HG03342 (cell line): ENCODE measurements around the gene ANKMY2.

Source experiments
- ATAC-seq: cut with Tn5 transposase; IDR thresholded peaks from one replicate; pipeline ENCODE4 v1.9.1; 2021; ENCODE audit warnings: mild to moderate bottlenecking, moderate library complexity; ENCODE audit not compliant: unreplicated experiment

ANKMY2 gene

GRCh38 chr7:16583834-16584233 lies 61.7 kb downstream of the ANKMY2 start:
- no peak for ATAC-seq

DNA sequence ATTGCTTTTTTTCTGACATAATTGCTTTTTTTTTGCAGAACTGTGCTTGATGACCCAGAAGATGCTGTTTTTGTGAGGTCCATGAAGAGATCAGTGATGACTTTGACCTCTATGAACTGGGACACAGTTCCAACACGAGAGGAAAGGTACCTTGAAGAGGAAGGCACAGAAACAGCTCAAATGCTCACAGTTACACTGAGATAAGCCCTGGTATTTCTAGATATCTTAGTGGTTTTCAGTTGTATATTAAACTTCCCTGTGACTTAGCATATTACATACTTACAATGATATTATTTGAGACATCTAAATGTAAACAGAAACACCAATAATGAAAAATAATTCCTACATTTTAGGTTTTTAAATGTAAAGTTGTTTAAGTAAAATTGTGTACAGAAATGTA lies 64.3 kb downstream of the ANKMY2 start:
- no peak for ATAC-seq

GRCh38 chr7:16579216-16579615 lies 66.3 kb downstream of the ANKMY2 start:
- no peak for ATAC-seq

- no peak for ATAC-seq
Observed at GRCh38 chr7:16571941-16572340, 73.6 kb downstream of the ANKMY2 start.

- peak; percentile 54 for ATAC-seq
Observed at GRCh38 chr7:16564909-16565426, 80.6 kb downstream of the ANKMY2 start.

GRCh38 chr7:16564023-16564380 lies 81.6 kb downstream of the ANKMY2 start:
- no peak for ATAC-seq

DNA sequence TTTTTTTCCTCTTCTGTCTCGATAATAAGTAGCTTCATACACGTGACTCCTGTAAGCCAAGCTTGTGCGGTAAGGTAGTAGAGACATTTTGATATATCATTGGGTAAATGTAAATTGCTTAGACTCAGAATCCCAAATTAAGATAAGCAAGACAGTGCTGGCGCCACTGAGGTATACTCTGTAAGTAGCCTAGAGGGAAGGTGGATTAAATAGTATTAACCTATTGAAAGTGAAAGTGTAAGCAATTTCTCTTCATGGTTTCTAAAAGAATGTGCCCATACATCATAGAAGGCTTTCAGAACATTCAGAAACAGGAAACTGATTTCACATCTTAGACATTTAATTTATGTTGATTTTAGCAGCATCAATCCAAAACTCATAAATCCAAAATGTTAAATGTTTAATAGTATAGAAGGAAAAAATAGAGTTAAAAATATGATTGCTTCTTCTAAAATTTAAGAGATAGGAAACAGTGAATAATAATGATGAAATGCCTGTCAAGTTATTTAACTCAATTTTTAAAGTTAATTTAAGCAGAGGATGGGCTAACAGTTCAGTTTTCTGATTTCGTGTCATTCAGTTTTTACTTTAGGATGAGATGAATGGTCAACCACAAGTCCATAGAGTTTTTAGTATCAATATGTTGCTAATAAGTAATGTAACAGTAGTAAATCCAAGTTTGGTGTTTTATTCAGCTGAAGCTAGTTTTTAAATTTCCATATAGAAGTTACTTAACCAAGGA lies 82.1 kb downstream of the ANKMY2 start:
- ATAC-seq: peak; percentile 85

- no peak for ATAC-seq
Observed at GRCh38 chr7:16562456-16563220, 82.9 kb downstream of the ANKMY2 start.

GRCh38 chr7:16561943-16562342 lies 83.6 kb downstream of the ANKMY2 start:
- ATAC-seq: no peak

DNA sequence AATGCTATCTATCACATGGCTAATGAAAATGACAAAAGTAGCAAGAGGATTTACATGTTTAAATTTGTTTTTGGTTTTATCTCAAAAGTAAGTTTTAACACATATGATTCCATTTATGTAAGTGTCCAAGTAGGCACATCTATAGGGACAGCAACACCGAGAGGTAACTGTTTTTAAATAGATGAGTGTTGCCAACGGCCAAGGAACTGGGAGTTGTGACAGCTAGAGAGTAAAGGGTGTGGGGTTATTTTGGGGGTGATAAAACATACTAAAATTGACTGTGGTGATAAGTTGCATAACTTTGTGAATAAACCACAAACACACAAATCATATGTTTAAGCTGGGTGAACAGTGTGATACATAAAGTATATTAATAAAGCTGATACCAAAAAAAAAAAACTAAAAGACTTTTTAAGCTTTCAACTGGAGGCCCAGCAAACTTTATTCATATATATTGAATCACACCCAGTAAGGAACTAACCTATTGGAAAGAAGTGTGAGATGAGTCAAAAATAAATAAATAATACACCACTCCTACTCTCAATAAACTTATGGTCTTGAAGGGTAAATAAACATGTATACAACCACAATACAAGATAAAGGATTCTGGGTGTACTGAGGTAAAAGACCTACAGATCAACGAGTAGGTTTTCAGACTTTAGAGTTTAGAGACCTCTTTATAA lies 85.9 kb downstream of the ANKMY2 start:
- no peak for ATAC-seq

- ATAC-seq: no peak
Observed at GRCh38 chr7:16558761-16559302, 86.7 kb downstream of the ANKMY2 start.

- no peak for ATAC-seq
Observed at GRCh38 chr7:16556359-16556758, 89.2 kb downstream of the ANKMY2 start.

GRCh38 chr7:16554518-16555236 lies 90.9 kb downstream of the ANKMY2 start:
- ATAC-seq: no peak

DNA sequence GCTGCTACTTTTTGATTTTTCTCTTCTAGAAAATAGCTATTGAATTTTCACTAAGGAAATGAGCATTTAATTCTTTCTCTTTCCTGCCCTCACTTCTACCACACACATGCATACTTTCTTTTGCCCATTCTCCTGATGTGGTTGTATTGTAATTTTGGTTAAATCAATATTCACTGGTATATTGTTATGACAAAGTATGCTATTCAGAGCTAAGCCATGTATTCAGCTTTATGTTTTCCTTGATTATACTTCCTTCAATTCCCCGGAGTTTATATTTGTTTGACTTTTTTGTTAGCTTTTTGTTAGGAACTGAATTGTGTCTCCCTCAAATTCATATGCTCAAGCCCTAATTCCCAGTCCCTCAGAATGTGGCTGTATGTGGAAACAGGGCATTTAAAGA lies 94.9 kb downstream of the ANKMY2 start:
- no peak for ATAC-seq
